ENCODE data around the gene MRPL32.

The MRPL32 gene

GRCh38 chr7:42928754-42929153 lies 3.4 kb upstream of the MRPL32 start:
- DNase-seq = no peak

GRCh38 chr7:42929449-42929848 lies 2.7 kb upstream of the MRPL32 start:
- no peak for DNase-seq

GRCh38 chr7:42930889-42931288 lies 1.3 kb upstream of the MRPL32 start:
- DNase-seq = no peak

- no peak for DNase-seq
These were observed 736 bp upstream of the MRPL32 start for GRCh38 chr7:42931447-42931833.

GRCh38 chr7:42932811-42933591 lies 825 bp downstream of the MRPL32 start:
- DNase-seq = no peak

GRCh38 chr7:42934291-42934690 lies 2.1 kb downstream of the MRPL32 start:
- DNase-seq = no peak

GRCh38 chr7:42935861-42936260 lies 3.7 kb downstream of the MRPL32 start:
- DNase-seq = no peak

GRCh38 chr7:42939457-42940240 lies 7.5 kb downstream of the MRPL32 start:
- DNase-seq = no peak

- peak; percentile 65 to 77 for DNase-seq
These were observed 9.0 kb downstream of the MRPL32 start for GRCh38 chr7:42940985-42941847.

GRCh38 chr7:42945821-42946626 lies 13.8 kb downstream of the MRPL32 start:
- no peak for DNase-seq

GRCh38 chr7:42946627-42946950 lies 14.4 kb downstream of the MRPL32 start:
- no peak for DNase-seq

GRCh38 chr7:42947521-42947920 lies 15.3 kb downstream of the MRPL32 start:
- DNase-seq = no peak

GRCh38 chr7:42950417-42950816 lies 18.2 kb downstream of the MRPL32 start:
- DNase-seq = no peak

GRCh38 chr7:42952328-42952727 lies 20.2 kb downstream of the MRPL32 start:
- no peak for DNase-seq

- no peak for DNase-seq
These were observed 21.8 kb downstream of the MRPL32 start for GRCh38 chr7:42953994-42954393.

GRCh38 chr7:42956062-42956461 lies 23.9 kb downstream of the MRPL32 start:
- no peak for DNase-seq

- no peak for DNase-seq
These were observed 27.4 kb downstream of the MRPL32 start for GRCh38 chr7:42959549-42959948.

GRCh38 chr7:42960762-42961161 lies 28.6 kb downstream of the MRPL32 start:
- no peak for DNase-seq

- DNase-seq = no peak
These were observed 29.0 kb downstream of the MRPL32 start for GRCh38 chr7:42961170-42961569.

- no peak for DNase-seq
These were observed 32.1 kb downstream of the MRPL32 start for GRCh38 chr7:42964293-42964692.

GRCh38 chr7:42964849-42965805 lies 33.0 kb downstream of the MRPL32 start:
- DNase-seq = no peak

Measured in hippocampal formation (tissue), 2 donors.